Choroid plexus epithelial cell (primary cell): Measurements from ENCODE around the gene STRA6.
"Not testable (repeated sequence)": the region's sequence is repeated elsewhere in the genome, so short reads cannot be mapped to it uniquely, and the experiment has no call there.

ENCODE experiments used
- DNase-seq: peaks from one replicate; pipeline ENCODE4 v3.0.0-alpha.2; 2010; ENCODE audit warnings: low read depth
- H3K4me3 ChIP-seq: 2 replicates; pipeline ENCODE4 v1.5.1; 2011; ENCODE audit warnings: low read depth, mild to moderate bottlenecking, control low read depth, low read length, moderate library complexity
- CTCF ChIP-seq: conservative IDR thresholded peaks from 2 replicates; pipeline ENCODE4 v1.5.1; 2011; ENCODE audit warnings: low read depth, mild to moderate bottlenecking, control low read depth, inconsistent platforms, low read length, moderate library complexity

The STRA6 gene

DNA sequence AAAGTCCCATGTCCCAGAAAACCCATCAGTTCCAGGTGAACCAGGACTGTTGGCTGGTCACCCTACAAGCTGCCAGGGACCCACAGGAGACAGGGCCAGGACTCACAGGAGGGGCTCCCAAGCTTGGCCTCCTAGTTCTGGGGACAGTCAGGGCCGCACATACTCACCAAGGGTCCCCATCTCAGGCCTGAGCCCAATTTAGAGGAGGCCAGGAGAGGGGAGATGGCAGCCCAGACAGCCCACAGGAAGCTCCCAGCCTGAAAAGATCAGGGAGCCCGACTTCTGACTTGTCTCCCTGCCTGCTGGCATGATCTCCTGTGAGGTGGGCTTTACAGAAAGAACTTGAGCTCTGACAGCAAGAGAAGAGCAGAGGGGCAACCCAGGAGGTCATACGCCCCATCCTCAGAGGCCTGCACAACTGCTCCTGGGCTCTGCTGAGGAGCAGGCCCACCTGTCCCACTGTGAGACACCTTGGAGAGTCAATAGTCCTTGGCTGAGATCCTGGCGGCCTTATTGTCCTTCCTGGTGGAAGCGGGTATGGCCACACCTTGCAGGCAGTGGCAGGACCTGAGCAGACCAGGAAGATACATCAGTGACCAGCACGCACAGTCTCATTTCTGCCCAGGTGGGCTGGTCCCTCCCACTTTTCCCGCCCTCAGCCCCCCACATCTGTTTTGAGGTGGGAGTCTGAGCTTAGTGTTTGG is 31.6 kb downstream of the STRA6 start:
- DNase-seq = no peak
- no peak for TF ChIP-seq CTCF
- H3K4me3 ChIP-seq = no peak overlapping the region

DNA sequence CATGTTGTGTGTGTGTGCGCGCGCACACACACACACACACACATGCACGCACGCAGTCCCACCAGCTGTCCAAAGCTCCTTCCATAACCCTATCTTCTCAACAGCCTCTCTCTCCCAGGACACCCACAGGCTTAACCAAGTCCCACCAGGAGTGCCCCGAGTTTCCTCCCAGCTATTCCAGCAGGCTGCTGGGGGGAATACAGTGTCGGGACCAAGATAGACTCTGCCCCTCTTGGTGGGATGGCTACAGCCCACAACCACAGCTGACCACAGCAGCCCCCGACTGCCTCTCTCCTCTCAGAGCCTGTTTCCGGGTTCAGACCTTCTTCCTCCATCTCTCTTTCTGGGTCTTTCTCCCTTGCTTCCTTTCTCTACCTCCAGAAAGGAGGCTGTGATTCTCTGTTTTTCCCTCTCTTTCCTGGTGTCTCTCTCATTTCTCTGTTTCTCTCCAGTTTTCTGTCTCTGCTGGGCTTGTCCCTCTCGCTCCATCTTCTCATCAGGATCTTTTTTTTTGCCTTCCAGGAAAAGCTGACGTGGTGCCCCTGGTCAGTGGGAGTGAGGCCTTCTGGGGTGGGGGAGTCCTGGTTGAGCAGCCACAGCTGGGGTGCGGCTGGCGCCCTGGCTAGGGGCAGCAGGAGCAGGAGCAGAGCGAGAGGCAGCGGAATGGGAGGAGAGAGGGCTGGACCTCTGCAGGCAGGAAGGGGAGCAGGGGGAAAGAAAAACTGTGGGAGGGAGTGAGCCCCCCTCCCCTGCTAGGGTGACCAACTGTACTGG is 32.3 kb downstream of the STRA6 start:
- TF ChIP-seq CTCF = no peak
- no peak overlapping the region for H3K4me3 ChIP-seq
- no peak for DNase-seq

GRCh38 chr15:74168711-74169126 is 33.9 kb downstream of the STRA6 start:
- DNase-seq = no peak
- TF ChIP-seq CTCF = no peak

GRCh38 chr15:74167891-74168331 is 34.7 kb downstream of the STRA6 start:
- H3K4me3 ChIP-seq = no peak overlapping the region
- TF ChIP-seq CTCF = no peak

More at GRCh38 chr15:74168711-74169126, 33.9 kb downstream of the STRA6 start:
- H3K4me3 ChIP-seq = no peak overlapping the region

GRCh38 chr15:74165461-74165860 is 37.1 kb downstream of the STRA6 start:
- DNase-seq = no peak
- H3K4me3 ChIP-seq = no peak overlapping the region
- TF ChIP-seq CTCF = no peak

More at GRCh38 chr15:74167891-74168331, 34.7 kb downstream of the STRA6 start:
- no peak for DNase-seq

DNA sequence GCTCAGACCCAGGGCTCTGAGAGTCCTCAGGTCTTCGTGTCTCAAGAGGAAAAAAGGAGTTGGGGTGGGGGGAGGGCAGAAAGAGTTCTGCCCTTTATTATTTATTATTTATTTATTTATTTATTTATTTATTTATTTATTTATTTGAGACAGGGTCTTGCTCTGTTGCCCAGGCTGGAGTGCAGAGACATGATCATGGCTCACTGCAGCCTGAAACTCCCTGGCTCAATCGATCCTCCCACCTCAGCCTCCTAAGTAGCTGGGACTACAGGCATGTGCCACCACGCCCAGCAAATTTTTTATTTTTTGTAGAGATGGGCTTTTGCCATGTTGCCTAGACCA is 40.4 kb downstream of the STRA6 start:
- DNase-seq, H3K4me3 ChIP-seq: not testable (repeated sequence)

DNA sequence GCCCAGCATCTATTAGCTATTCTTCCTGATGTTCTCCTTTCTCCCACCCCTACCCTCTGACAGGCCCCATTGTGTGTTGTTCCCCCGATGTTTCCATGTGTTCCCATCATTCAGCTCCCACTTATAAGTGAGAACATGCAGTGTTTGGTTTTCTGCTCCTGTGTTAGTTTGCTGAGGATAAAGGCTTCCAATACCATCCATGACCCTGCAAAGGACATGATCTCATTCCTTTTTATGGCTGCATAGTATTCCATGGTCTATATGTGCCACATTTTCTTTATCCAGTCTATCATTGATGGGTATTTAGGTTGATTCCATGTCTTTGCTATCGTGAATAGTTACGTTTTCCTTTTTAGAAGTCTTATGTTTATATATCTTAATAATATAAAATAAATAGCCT is 42.2 kb downstream of the STRA6 start:
- not testable (repeated sequence) for H3K4me3 ChIP-seq, DNase-seq

GRCh38 chr15:74159773-74160172 is 42.8 kb downstream of the STRA6 start:
- TF ChIP-seq CTCF = no peak
- no peak overlapping the region for H3K4me3 ChIP-seq
- DNase-seq = no peak
